HepG2 (cell line): Measurements from ENCODE around the gene WDR82. TPM values are rescaled to one million over a fixed set of nuclear protein-coding genes. Genes with fewer than 3 reads are reported as not detected.

ENCODE experiments used
- CEBPG ChIP-seq: IDR thresholded peaks from 2 replicates; pipeline ENCODE4 v1.6.1; 2016
- ELF3 ChIP-seq: IDR thresholded peaks from 2 replicates; pipeline ENCODE4 v1.6.1; 2016; ENCODE audit warnings: missing genetic modification reagents, missing compliant biosample characterization
- FOXK1 ChIP-seq: sonication (generic); formaldehyde crosslinking; IDR thresholded peaks from 2 replicates; pipeline ENCODE4 v1.4.0; 2020; ENCODE audit warnings: low read depth, missing genetic modification reagents, borderline replicate concordance
- FOXO1 ChIP-seq: sonication (generic); formaldehyde crosslinking; IDR thresholded peaks from 2 replicates; pipeline ENCODE4 v1.4.0; 2020; ENCODE audit warnings: missing genetic modification reagents
- FOXP1 ChIP-seq, 2 experiments: fragments of 450-650 bp in 1 of 2; IDR thresholded peaks; 2 replicates each; pipeline ENCODE4 v1.6.1; 2017 to 2018; ENCODE audit warnings: antibody characterized with exemption in 1 of 2
- GATAD2A ChIP-seq: IDR thresholded peaks from 2 replicates; pipeline ENCODE4 v1.6.1; 2016
- GTF2F1 ChIP-seq: fragments of 150-350 bp; IDR thresholded peaks from 2 replicates; pipeline ENCODE4 v1.6.1; 2014; ENCODE audit warnings: low read length
- HCFC1 ChIP-seq: fragments of 150-350 bp; IDR thresholded peaks from 2 replicates; pipeline ENCODE4 v1.6.1; 2014; ENCODE audit warnings: low read depth, low read length
- HMG20B ChIP-seq: conservative IDR thresholded peaks from 2 replicates; pipeline ENCODE4 v1.6.1; 2016; ENCODE audit warnings: missing genetic modification reagents, missing compliant biosample characterization
- HOXD1 ChIP-seq: sonication (generic); formaldehyde crosslinking; IDR thresholded peaks from 2 replicates; pipeline ENCODE4 v1.5.0; 2020; ENCODE audit warnings: missing genetic modification reagents
- NFATC3 ChIP-seq: sonication (generic); formaldehyde crosslinking; IDR thresholded peaks from 2 replicates; pipeline ENCODE4 v1.5.1; 2020; ENCODE audit warnings: mild to moderate bottlenecking, missing genetic modification reagents
- POGZ ChIP-seq: sonication (generic); formaldehyde crosslinking; IDR thresholded peaks from 2 replicates; pipeline ENCODE4 v1.4.0; 2020; ENCODE audit warnings: mild to moderate bottlenecking, missing genetic modification reagents
- REPIN1 ChIP-seq: sonication (generic); formaldehyde crosslinking; IDR thresholded peaks from 2 replicates; pipeline ENCODE4 v1.8.0; 2022; ENCODE audit warnings: missing genetic modification reagents, low read depth, mild to moderate bottlenecking, borderline replicate concordance
- SAFB2 ChIP-seq: sonication (generic); formaldehyde crosslinking; IDR thresholded peaks from 2 replicates; pipeline ENCODE4 v1.5.1; 2020; ENCODE audit warnings: missing genetic modification reagents, low read depth, mild to moderate bottlenecking, borderline replicate concordance
- SMYD3 ChIP-seq: sonication (generic); formaldehyde crosslinking; IDR thresholded peaks from 2 replicates; pipeline ENCODE4 v1.8.1; 2023; ENCODE audit warnings: mild to moderate bottlenecking, missing genetic modification reagents
- SP1 ChIP-seq, 2 experiments: fragments of 450-650 bp in 1 of 2; sonication (generic) in 1 of 2; formaldehyde crosslinking in 1 of 2; IDR thresholded peaks; 2 replicates each; pipeline versions ENCODE4 v1.4.0 to v1.6.1; 2016 to 2020; ENCODE audit warnings: missing genetic modification reagents in 1 of 2
- TBX2 ChIP-seq: sonication (generic); formaldehyde crosslinking; IDR thresholded peaks from 2 replicates; pipeline ENCODE4 v1.5.0; 2020; ENCODE audit warnings: missing genetic modification reagents, mild to moderate bottlenecking, borderline replicate concordance
- TRIM24 ChIP-seq: sonication (generic); formaldehyde crosslinking; IDR thresholded peaks from 2 replicates; pipeline ENCODE4 v1.8.0; 2022; ENCODE audit warnings: mild to moderate bottlenecking, missing genetic modification reagents
- ZFY ChIP-seq: sonication (generic); formaldehyde crosslinking; IDR thresholded peaks from 2 replicates; pipeline ENCODE4 v1.4.0; 2020; ENCODE audit warnings: missing genetic modification reagents
- ZNF567 ChIP-seq: sonication (generic); formaldehyde crosslinking; IDR thresholded peaks from 2 replicates; pipeline ENCODE4 v1.8.1; 2023; ENCODE audit warnings: mild to moderate bottlenecking, missing genetic modification reagents, borderline replicate concordance
- ZNF570 ChIP-seq: sonication (generic); formaldehyde crosslinking; IDR thresholded peaks from 2 replicates; pipeline ENCODE4 v1.4.0; 2020; ENCODE audit warnings: mild to moderate bottlenecking, missing genetic modification reagents, borderline replicate concordance
- ZNF703 ChIP-seq: sonication (generic); formaldehyde crosslinking; IDR thresholded peaks from 2 replicates; pipeline ENCODE4 v1.5.1; 2020; ENCODE audit warnings: missing genetic modification reagents, mild to moderate bottlenecking, moderate library complexity, borderline replicate concordance
- ZNF776 ChIP-seq: sonication (generic); formaldehyde crosslinking; IDR thresholded peaks from 2 replicates; pipeline ENCODE4 v1.4.0; 2020; ENCODE audit warnings: mild to moderate bottlenecking, missing genetic modification reagents
- polyA plus RNA-seq, 8 experiments: library from polyadenylated mRNA; depleted of rRNA in 3 of 8; stranded (reverse) in 7 of 8; unstranded in 1 of 8; fragments of >200 nt; fragmentation: Illumina TruSeq in 4 of 8; extraction: Trizol in 4 of 8; gene quantifications; 2 replicates each; pipeline versions ENCODE4 v1.2.1 to v1.2.3, GENCODE V29; 2011 to 2016; ENCODE audit warnings: low read depth in 4 of 8, missing spikeins in 1 of 8, mixed read lengths in 1 of 8; ENCODE audit not compliant: insufficient read depth in 1 of 8
- total RNA-seq, 5 experiments: library from RNA; depleted of rRNA; stranded (reverse); fragments of >200 nt; fragmentation: Illumina TruSeq; extraction: Trizol; gene quantifications; 2 replicates each; pipeline ENCODE4 v1.2.3, GENCODE V29; 2016; ENCODE audit warnings: low read depth in 1 of 5
- TF ChIP-seq, protein P1 (sequence below): sonication (generic); formaldehyde crosslinking; IDR thresholded peaks from 2 replicates; pipeline ENCODE4 v1.5.0; 2020; ENCODE audit warnings: missing genetic modification reagents
- TF ChIP-seq, protein P2 (sequence below): sonication (generic); formaldehyde crosslinking; IDR thresholded peaks from 2 replicates; pipeline ENCODE4 v1.9.0; 2022; ENCODE audit warnings: low read depth, missing genetic modification reagents
- TF ChIP-seq, protein P3 (sequence below): IDR thresholded peaks from 2 replicates; pipeline ENCODE4 v1.6.1; 2016; ENCODE audit warnings: low read depth, control low read depth
- TF ChIP-seq, protein P4 (sequence below): sonication (generic); formaldehyde crosslinking; IDR thresholded peaks from 2 replicates; pipeline ENCODE4 v1.8.1; 2023; ENCODE audit warnings: mild to moderate bottlenecking, moderate library complexity, missing genetic modification reagents

The WDR82 gene
- total and polyA plus RNA-seq, 2 of the 13 experiments (the other 11 are each of a cell fraction or from before 2014, with no cell fraction given): 39.1 to 59.5 TPM

DNA sequence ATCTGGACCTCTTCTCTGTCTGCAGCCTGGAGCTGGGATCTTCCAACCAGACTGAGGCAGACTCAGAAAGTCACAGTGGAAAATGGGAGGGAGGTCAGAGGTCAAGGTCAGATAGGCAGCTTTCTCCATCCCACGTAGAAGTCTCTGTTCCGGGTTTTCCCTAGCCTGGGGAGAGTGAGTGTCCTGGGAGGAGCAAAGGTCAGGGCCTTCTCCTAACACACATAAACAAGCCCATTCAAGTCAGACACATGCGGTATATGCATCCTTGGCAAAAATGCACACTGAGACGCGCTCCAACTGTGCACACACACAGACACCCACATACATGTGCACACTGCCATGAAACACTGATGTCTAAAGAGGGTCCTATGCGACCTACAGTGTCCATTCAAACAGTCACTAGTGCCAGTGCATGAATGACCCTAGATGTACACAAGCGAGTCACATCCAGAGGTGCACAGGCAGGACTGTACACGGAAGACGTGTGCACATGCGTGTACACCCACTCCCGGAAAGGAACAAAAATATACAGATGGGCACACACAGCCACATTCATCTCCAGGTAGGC, 40.2 kb downstream of the WDR82 start (continued):
- no peak for TF ChIP-seq SAFB2 (CRISPR knock-in tag)
- TF ChIP-seq FOXK1 (CRISPR knock-in tag): peak; percentile 93; the same call in 1 of the 2 replicates
- TF ChIP-seq, protein P1, sequence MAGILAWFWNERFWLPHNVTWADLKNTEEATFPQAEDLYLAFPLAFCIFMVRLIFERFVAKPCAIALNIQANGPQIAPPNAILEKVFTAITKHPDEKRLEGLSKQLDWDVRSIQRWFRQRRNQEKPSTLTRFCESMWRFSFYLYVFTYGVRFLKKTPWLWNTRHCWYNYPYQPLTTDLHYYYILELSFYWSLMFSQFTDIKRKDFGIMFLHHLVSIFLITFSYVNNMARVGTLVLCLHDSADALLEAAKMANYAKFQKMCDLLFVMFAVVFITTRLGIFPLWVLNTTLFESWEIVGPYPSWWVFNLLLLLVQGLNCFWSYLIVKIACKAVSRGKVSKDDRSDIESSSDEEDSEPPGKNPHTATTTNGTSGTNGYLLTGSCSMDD (CRISPR knock-in tag): no peak
- TF ChIP-seq NFATC3 (CRISPR knock-in tag): no peak
- TF ChIP-seq POGZ (CRISPR knock-in tag): 0 out of 2 replicates have a peak, but pooled peaks have one; percentile 16
- peak; percentile 94 for TF ChIP-seq FOXO1 (CRISPR knock-in tag)
- TF ChIP-seq FOXP1 (IDR thresholded peaks at IDR 0.05): no peak
- peak; percentile 69 for TF ChIP-seq FOXP1 (CRISPR knock-in tag; IDR thresholded peaks at IDR 0.05)
- peak; percentile 45 for TF ChIP-seq REPIN1 (CRISPR knock-in tag)
- TF ChIP-seq, protein P2, sequence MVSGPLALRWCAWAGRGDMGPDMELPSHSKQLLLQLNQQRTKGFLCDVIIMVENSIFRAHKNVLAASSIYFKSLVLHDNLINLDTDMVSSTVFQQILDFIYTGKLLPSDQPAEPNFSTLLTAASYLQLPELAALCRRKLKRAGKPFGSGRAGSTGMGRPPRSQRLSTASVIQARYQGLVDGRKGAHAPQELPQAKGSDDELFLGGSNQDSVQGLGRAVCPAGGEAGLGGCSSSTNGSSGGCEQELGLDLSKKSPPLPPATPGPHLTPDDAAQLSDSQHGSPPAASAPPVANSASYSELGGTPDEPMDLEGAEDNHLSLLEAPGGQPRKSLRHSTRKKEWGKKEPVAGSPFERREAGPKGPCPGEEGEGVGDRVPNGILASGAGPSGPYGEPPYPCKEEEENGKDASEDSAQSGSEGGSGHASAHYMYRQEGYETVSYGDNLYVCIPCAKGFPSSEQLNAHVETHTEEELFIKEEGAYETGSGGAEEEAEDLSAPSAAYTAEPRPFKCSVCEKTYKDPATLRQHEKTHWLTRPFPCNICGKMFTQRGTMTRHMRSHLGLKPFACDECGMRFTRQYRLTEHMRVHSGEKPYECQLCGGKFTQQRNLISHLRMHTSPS (CRISPR knock-in tag): no peak
- 0 out of 2 replicates have a peak, but pooled peaks have one; percentile 7 for TF ChIP-seq CEBPG (CRISPR knock-in tag)
- 0 out of 2 replicates have a peak, but pooled peaks have one; percentile 28 for TF ChIP-seq ZNF703 (CRISPR knock-in tag)
- TF ChIP-seq, protein P3, sequence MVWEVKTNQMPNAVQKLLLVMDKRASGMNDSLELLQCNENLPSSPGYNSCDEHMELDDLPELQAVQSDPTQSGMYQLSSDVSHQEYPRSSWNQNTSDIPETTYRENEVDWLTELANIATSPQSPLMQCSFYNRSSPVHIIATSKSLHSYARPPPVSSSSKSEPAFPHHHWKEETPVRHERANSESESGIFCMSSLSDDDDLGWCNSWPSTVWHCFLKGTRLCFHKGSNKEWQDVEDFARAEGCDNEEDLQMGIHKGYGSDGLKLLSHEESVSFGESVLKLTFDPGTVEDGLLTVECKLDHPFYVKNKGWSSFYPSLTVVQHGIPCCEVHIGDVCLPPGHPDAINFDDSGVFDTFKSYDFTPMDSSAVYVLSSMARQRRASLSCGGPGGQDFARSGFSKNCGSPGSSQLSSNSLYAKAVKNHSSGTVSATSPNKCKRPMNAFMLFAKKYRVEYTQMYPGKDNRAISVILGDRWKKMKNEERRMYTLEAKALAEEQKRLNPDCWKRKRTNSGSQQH (CRISPR knock-in tag): no peak
- peak; percentile 81; the same call in 1 of the 2 replicates for TF ChIP-seq SMYD3 (CRISPR knock-in tag)
- no peak for TF ChIP-seq ZNF567 (CRISPR knock-in tag)
- peak; percentile 83 for TF ChIP-seq GATAD2A (CRISPR knock-in tag)
- TF ChIP-seq HOXD1: 0 out of 2 replicates have a peak, but pooled peaks have one; percentile 17
- no peak for TF ChIP-seq HCFC1
- no peak for TF ChIP-seq ZNF776 (CRISPR knock-in tag)
- TF ChIP-seq, protein P4, sequence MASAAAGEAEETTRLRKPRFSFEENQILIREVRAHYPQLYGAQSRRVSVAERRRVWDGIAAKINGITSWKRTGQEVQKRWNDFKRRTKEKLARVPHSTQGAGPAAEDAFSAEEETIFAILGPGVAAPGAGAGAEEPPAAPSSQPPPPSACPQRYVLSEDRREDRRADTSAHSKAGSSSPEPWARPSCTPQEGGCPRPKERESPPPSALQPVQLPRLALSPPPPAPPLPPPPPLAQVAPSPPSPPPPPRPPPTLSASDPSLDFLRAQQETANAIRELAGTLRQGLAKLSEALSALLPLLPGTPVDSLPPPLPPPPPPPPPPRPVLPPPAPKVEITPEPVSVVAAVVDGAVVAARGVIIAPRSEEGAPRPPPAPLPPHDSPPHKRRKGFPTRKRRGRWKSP (CRISPR knock-in tag): 0 out of 2 replicates have a peak, but pooled peaks have one; percentile 57
- no peak for TF ChIP-seq SP1 (IDR thresholded peaks at IDR 0.05)
- no peak; the same call in 1 of the 2 replicates for TF ChIP-seq SP1 (CRISPR knock-in tag; IDR thresholded peaks at IDR 0.05)
- TF ChIP-seq TBX2 (CRISPR knock-in tag): peak; percentile 85
- TF ChIP-seq ZNF570 (CRISPR knock-in tag): no peak
- peak; percentile 76 for TF ChIP-seq ELF3 (CRISPR knock-in tag)
- TF ChIP-seq ZFY (CRISPR knock-in tag): peak; percentile 33; the same call in 1 of the 2 replicates
- no peak for TF ChIP-seq TRIM24 (CRISPR knock-in tag)
- TF ChIP-seq HMG20B (CRISPR knock-in tag): no peak
- TF ChIP-seq GTF2F1: no peak
